Measurements from ENCODE around the gene CAMK1G. TPM values are rescaled to one million over a fixed set of nuclear protein-coding genes. Genes with fewer than 3 reads are reported as not detected.
A peak's percentile ranks its signal among the peaks of the same experiment; 100 is the strongest.

Gene CAMK1G
- total and polyA plus RNA-seq, 2 of the 4 experiments (the other 2 are of a cell fraction) = 0.72 to 1.8 TPM

DNA sequence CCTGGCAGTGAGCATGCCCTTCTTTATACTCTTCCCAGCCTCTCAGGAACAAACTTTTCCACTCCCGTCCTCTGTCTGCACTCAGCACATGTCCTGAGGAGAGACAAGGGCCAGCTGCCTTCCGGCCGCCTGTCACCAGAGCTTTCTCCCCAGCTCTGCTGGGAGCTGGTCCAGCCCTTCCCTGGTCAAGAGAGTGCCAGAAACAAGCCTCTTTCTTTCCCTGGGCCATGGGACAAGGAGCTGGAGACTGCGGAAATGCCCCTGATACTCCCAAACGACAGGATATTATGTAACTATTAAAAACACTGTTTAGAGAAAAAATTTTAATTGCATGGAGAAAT is 58.3 kb downstream of the CAMK1G start:
- ChIA-PET POLR2A (ENCODE audit: unreplicated experiment) (no interaction called here), CTCF (interaction anchor here (1.1 kb wide), 1 partner anchor 40 kb away, joined by 3 read pairs; no protein-coding TSS in a partner anchor)
- Histone ChIP-seq H3K18ac (ENCODE audit: low read depth, low read length) (no peak overlapping the region), H3K4me2 (ENCODE audit: low read depth, low read length) (peak overlapping the region; percentile 35; the same call in 1 of the 2 replicates), H3K36me3 (ENCODE audit: control insufficient read depth, insufficient read depth, low read length) (no peaks in the 10 kb centered on the region), H4K8ac (ENCODE audit: low read depth in 2 of 2, low read length in 2 of 2) (no peak overlapping the region), H3K4me3 (ENCODE audit: insufficient read depth, low read depth, low read length) (no peak overlapping the region), H3K14ac (replicated peaks; ENCODE audit: low read depth, low read length) (no peak overlapping the region), H3K27me3 (ENCODE audit: control insufficient read depth, insufficient read depth, low read length) (no peaks in the 10 kb centered on the region), H2AK9ac (replicated peaks; ENCODE audit: low read depth, low read length, poor library complexity) (peak overlapping the region; percentile 75), H4K20me1 (ENCODE audit: insufficient read depth, low read length) (no peaks in the 10 kb centered on the region), H4K5ac (ENCODE audit: low read depth, low read length) (no peak overlapping the region; the same call in 1 of the 2 replicates), H3K79me1 (ENCODE audit: low read depth in 1 of 2, low read length in 2 of 2) (no peaks in the 10 kb centered on the region), H2AFZ (replicated peaks; ENCODE audit: low read length, poor library complexity) (peak overlapping the region; percentile 24), H3K9me1 (ENCODE audit: insufficient read depth, low read length) (peaks cover 1% of the 10 kb centered on the region; the same call in 1 of the 2 replicates), H3K56ac (ENCODE audit: extremely low read depth, insufficient read depth, low read length) (no peak overlapping the region), H4K91ac (ENCODE audit: insufficient read depth, low read depth, low read length) (no peak overlapping the region), H2BK120ac (ENCODE audit: low read depth, low read length) (no peak overlapping the region), H2BK5ac (ENCODE audit: low read depth, low read length, poor library complexity, severe bottlenecking) (no peak overlapping the region), H2BK20ac (ENCODE audit: low read depth, low read length) (no peak overlapping the region), H3K9me3 (ENCODE audit: control insufficient read depth, insufficient read depth, low read length) (no peaks in the 10 kb centered on the region), H3K4ac (ENCODE audit: low read depth, low read length) (no peak overlapping the region), H3K4me1 (ENCODE audit: control insufficient read depth, insufficient read depth, low read length) (peaks cover 13% of the 10 kb centered on the region), H3K23ac (ENCODE audit: low read depth, low read length) (no peak overlapping the region), H3K9ac (ENCODE audit: low read depth, low read length) (no peak overlapping the region), H3K27ac (ENCODE audit: insufficient read depth, low read length) (no peak overlapping the region), H2BK15ac (ENCODE audit: low read depth, low read length) (no peak overlapping the region), H2AK5ac (ENCODE audit: low read depth, low read length) (no peak overlapping the region)
- TF ChIP-seq CHD1 (IDR thresholded peaks at IDR 0.05; ENCODE audit: low read depth, low read length) = no peak
- TF ChIP-seq FOS (IDR thresholded peaks at IDR 0.05; ENCODE audit: low read depth, low read length) = no peak
- TF ChIP-seq USF2 (IDR thresholded peaks at IDR 0.05; ENCODE audit: low read depth, low read length) = no peak
- no peak for TF ChIP-seq CEBPB (IDR thresholded peaks at IDR 0.05; ENCODE audit: low read depth, low read length)
- TF ChIP-seq RFX5 (IDR thresholded peaks at IDR 0.05; ENCODE audit: low read depth, low read length) = no peak
- no peak for TF ChIP-seq POLR2A (IDR thresholded peaks at IDR 0.05; ENCODE audit: low read depth, low read length)
- no peak for TF ChIP-seq RAD21 (IDR thresholded peaks at IDR 0.05; ENCODE audit: low read length)
- no peak for TF ChIP-seq MXI1 (IDR thresholded peaks at IDR 0.05; ENCODE audit: borderline replicate concordance, low read depth, low read length)
- TF ChIP-seq BHLHE40 (IDR thresholded peaks at IDR 0.05; ENCODE audit: low read depth, low read length) = no peak
- TF ChIP-seq SMC3 (IDR thresholded peaks at IDR 0.05; ENCODE audit: low read depth, low read length) = no peak
- TF ChIP-seq, protein P1, sequence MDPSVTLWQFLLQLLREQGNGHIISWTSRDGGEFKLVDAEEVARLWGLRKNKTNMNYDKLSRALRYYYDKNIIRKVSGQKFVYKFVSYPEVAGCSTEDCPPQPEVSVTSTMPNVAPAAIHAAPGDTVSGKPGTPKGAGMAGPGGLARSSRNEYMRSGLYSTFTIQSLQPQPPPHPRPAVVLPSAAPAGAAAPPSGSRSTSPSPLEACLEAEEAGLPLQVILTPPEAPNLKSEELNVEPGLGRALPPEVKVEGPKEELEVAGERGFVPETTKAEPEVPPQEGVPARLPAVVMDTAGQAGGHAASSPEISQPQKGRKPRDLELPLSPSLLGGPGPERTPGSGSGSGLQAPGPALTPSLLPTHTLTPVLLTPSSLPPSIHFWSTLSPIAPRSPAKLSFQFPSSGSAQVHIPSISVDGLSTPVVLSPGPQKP (IDR thresholded peaks at IDR 0.05; ENCODE audit: borderline replicate concordance, low read depth, low read length) = no peak
- no peak for TF ChIP-seq RCOR1 (IDR thresholded peaks at IDR 0.05; ENCODE audit: insufficient replicate concordance, low read length)
- TF ChIP-seq MAZ (IDR thresholded peaks at IDR 0.05; ENCODE audit: borderline replicate concordance, low read depth, low read length) = no peak
- TF ChIP-seq NFE2L2 (IDR thresholded peaks at IDR 0.05; ENCODE audit: low read depth, low read length) = no peak
- no peak for TF ChIP-seq CTCF (conservative IDR thresholded peaks at IDR 0.05; ENCODE audit: low read depth, low read length)
- no peak for TF ChIP-seq MAFK (IDR thresholded peaks at IDR 0.05; ENCODE audit: low read depth, low read length)
- no peak for DNase-seq
- no CpG with 5 or more reads among the region's 5 CpGs for WGBS, 2 experiments (ENCODE audit: extremely low coverage in 2 of 2, insufficient read length in 1 of 2)
- in situ Hi-C loops (cut with MboI; ENCODE audit: low sequenced_read_pairs) = no loop called here
- intact Hi-C loops (cut with micrococcal nuclease) = no loop called here
- peak; percentile 55 for ATAC-seq (ENCODE audit: low read depth)
- BruUV-seq (replicated peaks) = no TSS peak
- dilution Hi-C loops (cut with HindIII; ENCODE audit: low sequenced_read_pairs, unreplicated experiment) = no loop called here

Measured in IMR-90 (cell line).